ENCODE measurements around the gene ZNF776. TPM values are rescaled to one million over a fixed set of nuclear protein-coding genes. Genes with fewer than 3 reads are reported as not detected.

Gene ZNF776
- total and polyA plus RNA-seq, 2 of the 13 experiments (the other 11 are each of a cell fraction or from before 2014, with no cell fraction given), result 7.6 to 16.9 TPM

DNA sequence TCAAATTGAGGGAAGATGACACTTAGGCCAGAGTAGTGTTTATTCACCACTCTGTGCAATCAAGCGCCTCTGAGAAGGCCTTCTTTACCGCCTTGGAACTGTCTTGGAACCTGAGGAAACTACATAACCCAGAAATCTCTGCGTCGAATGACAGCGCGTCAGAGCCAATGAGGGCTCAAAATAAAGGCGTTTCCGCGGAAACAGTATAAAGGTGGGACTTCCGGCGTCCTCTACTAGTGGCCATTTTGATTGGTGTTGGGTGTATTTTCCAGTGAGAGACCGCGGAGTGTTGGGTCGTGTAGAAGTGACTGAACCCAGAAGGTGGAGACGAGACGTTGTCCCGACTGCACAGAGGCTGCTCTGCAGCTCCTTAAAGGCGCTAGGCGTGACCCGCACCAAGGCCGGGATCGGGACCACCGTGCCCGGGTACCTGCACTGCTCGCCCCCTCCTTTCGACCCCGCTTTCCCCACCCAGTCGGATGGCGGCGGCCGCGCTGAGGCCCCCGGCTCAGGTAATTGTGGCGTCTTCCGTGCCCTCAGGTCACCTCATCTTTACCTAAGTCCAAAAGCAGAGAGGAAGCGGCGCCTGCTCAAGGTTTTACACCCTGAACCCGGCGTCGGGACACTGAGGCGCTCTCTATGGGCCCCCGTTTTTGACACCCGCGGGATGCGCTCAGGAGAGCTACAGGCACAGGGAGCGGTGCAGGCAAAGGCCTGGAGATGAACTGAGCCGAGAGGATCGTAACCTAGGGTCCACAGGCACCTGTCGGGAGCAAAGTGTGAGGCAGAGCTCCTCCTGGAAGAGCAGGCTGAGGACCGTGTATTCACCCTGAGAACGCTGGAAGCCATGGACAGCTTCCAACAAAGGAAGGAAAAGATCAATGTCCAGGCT is at the start of gene ZNF776 (continued):
- TF ChIP-seq TBX2 (CRISPR knock-in tag; IDR thresholded peaks at IDR 0.05; ENCODE audit: borderline replicate concordance) (peak; percentile 75), ZNF205 (CRISPR knock-in tag; IDR thresholded peaks at IDR 0.05) (0 out of 2 replicates have a peak, but pooled peaks have one; percentile 23), NCOA2 (CRISPR knock-in tag; IDR thresholded peaks at IDR 0.05) (no peak; the same call in 1 of the 2 replicates), ZNF567 (CRISPR knock-in tag; IDR thresholded peaks at IDR 0.05; ENCODE audit: borderline replicate concordance) (0 out of 2 replicates have a peak, but pooled peaks have one; percentile 50), ELF4 (CRISPR knock-in tag; IDR thresholded peaks at IDR 0.05; ENCODE audit: borderline replicate concordance) (peak; percentile 77; the same call in 1 of the 2 replicates), BRD4 (CRISPR knock-in tag; IDR thresholded peaks at IDR 0.05) (0 out of 2 replicates have a peak, but pooled peaks have one; percentile 70), SALL1 (CRISPR knock-in tag; IDR thresholded peaks at IDR 0.05) (peak; percentile 47; the same call in 1 of the 2 replicates), KDM6A (CRISPR knock-in tag; IDR thresholded peaks at IDR 0.05; ENCODE audit: low read depth) (no peak), CREB1 (IDR thresholded peaks at IDR 0.05) (peak; percentile 72), CREB1 (CRISPR knock-in tag; IDR thresholded peaks at IDR 0.05) (peak; percentile 90), ZNF674 (CRISPR knock-in tag; IDR thresholded peaks at IDR 0.05; ENCODE audit: low read depth) (0 out of 2 replicates have a peak, but pooled peaks have one; percentile 74), ZBTB34 (CRISPR knock-in tag; IDR thresholded peaks at IDR 0.05) (no peak), ZNF788 (CRISPR knock-in tag; IDR thresholded peaks at IDR 0.05; ENCODE audit: borderline replicate concordance) (peak; percentile 72; the same call in 1 of the 2 replicates), HDAC1 (CRISPR knock-in tag; IDR thresholded peaks at IDR 0.05) (peak; percentile 48)
- TF ChIP-seq, protein P1, sequence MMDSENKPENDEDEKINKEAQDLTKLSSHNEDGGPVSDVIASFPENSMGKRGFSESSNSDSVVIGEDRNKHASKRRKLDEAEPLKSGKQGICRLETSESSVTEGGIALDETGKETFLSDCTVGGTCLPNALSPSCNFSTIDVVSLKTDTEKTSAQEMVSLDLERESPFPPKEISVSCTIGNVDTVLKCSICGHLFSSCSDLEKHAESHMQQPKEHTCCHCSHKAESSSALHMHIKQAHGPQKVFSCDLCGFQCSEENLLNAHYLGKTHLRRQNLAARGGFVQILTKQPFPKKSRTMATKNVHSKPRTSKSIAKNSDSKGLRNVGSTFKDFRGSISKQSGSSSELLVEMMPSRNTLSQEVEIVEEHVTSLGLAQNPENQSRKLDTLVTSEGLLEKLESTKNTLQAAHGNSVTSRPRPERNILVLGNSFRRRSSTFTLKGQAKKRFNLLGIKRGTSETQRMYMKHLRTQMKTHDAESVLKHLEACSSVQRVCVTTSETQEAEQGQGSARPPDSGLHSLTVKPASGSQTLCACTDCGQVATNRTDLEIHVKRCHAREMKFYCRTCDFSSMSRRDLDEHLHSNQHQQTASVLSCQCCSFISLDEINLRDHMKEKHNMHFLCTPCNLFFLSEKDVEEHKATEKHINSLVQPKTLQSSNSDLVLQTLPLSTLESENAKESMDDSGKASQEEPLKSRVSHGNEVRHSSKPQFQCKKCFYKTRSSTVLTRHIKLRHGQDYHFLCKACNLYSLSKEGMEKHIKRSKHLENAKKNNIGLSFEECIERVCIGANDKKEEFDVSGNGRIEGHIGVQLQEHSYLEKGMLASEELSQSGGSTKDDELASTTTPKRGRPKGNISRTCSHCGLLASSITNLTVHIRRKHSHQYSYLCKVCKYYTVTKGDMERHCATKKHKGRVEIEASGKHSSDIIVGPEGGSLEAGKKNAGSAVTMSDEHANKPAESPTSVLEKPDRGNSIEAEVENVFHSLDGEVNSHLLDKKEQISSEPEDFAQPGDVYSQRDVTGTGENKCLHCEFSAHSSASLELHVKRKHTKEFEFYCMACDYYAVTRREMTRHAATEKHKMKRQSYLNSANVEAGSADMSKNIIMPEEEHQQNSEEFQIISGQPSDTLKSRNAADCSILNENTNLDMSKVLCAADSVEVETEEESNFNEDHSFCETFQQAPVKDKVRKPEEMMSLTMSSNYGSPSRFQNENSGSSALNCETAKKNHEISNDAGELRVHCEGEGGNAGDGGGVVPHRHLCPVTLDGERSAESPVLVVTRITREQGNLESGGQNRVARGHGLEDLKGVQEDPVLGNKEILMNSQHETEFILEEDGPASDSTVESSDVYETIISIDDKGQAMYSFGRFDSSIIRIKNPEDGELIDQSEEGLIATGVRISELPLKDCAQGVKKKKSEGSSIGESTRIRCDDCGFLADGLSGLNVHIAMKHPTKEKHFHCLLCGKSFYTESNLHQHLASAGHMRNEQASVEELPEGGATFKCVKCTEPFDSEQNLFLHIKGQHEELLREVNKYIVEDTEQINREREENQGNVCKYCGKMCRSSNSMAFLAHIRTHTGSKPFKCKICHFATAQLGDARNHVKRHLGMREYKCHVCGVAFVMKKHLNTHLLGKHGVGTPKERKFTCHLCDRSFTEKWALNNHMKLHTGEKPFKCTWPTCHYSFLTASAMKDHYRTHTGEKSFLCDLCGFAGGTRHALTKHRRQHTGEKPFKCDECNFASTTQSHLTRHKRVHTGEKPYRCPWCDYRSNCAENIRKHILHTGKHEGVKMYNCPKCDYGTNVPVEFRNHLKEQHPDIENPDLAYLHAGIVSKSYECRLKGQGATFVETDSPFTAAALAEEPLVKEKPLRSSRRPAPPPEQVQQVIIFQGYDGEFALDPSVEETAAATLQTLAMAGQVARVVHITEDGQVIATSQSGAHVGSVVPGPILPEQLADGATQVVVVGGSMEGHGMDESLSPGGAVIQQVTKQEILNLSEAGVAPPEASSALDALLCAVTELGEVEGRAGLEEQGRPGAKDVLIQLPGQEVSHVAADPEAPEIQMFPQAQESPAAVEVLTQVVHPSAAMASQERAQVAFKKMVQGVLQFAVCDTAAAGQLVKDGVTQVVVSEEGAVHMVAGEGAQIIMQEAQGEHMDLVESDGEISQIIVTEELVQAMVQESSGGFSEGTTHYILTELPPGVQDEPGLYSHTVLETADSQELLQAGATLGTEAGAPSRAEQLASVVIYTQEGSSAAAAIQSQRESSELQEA (CRISPR knock-in tag; IDR thresholded peaks at IDR 0.05; ENCODE audit: not compliant biosample characterization), result peak; percentile 68
- TF ChIP-seq, protein P2, sequence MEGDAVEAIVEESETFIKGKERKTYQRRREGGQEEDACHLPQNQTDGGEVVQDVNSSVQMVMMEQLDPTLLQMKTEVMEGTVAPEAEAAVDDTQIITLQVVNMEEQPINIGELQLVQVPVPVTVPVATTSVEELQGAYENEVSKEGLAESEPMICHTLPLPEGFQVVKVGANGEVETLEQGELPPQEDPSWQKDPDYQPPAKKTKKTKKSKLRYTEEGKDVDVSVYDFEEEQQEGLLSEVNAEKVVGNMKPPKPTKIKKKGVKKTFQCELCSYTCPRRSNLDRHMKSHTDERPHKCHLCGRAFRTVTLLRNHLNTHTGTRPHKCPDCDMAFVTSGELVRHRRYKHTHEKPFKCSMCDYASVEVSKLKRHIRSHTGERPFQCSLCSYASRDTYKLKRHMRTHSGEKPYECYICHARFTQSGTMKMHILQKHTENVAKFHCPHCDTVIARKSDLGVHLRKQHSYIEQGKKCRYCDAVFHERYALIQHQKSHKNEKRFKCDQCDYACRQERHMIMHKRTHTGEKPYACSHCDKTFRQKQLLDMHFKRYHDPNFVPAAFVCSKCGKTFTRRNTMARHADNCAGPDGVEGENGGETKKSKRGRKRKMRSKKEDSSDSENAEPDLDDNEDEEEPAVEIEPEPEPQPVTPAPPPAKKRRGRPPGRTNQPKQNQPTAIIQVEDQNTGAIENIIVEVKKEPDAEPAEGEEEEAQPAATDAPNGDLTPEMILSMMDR (CRISPR knock-in tag; IDR thresholded peaks at IDR 0.05), result peak; percentile 18; the same call in 1 of the 2 replicates
